ENCODE results near the gene KAT2B. TPM values are rescaled to one million over a fixed set of nuclear protein-coding genes. Genes with fewer than 3 reads are reported as not detected.

The KAT2B gene
- total RNA-seq, 2 experiments from 2014 or later = 97.8 to 108 TPM

GRCh38 chr3:20201143-20201542, 160.9 kb downstream of the KAT2B start:
- ATAC-seq (ENCODE audit: low read depth) (no peak), DNase-seq (no peak)
- Mint-ChIP-seq H3K27me3 (no peaks in the 10 kb centered on the region), H3K4me3 (no peak overlapping the region), H3K9me3 (peaks cover 5% of the 10 kb centered on the region), H3K4me1 (peaks cover 12% of the 10 kb centered on the region), H3K27ac (no peak overlapping the region), H3K36me3 (peaks cover 7% of the 10 kb centered on the region)
- POLR2A ChIA-PET = no interaction called here

Small RNA genes lying within 50 kb of the gene (microRNA-seq; reads per million reads assigned to microRNA genes)
- 3.5 reads per million for gene MIR3135A

Other genes starting within 250 kb of the KAT2B start
- under 1 TPM in 1 of 2 experiments, not detected in 1; 0.17 TPM for gene EFHB, start 106.2 kb upstream of the KAT2B start, total RNA-seq
- 10 to 100 TPM; 62.1 to 63.6 TPM for gene RAB5A, start 93.3 kb upstream of the KAT2B start, total RNA-seq
- gene PP2D1, start 28.2 kb upstream of the KAT2B start, total RNA-seq = not detected
- gene SGO1, start 145.8 kb downstream of the KAT2B start, total RNA-seq = 10 to 100 TPM; 28.8 to 34.5 TPM

All from activated naive CD8-positive, alpha-beta T cell treated with anti-CD3 and anti-CD28 coated beads, Interleukin-2, amount 10 ng/mL, durations not matched to agents 7 days and 5 days (primary cell).